GM12878 (cell line): ENCODE results near the gene PHF20.
"Not testable (repeated sequence)": the region's sequence is repeated elsewhere in the genome, so short reads cannot be mapped to it uniquely, and the experiment has no call there.

Experiments used
- BHLHE40 ChIP-seq, 2 experiments: fragments of 450-650 bp in 1 of 2; IDR thresholded peaks; 2 replicates each; pipeline ENCODE4 v1.6.1; 2011 to 2017; ENCODE audit warnings: low read depth in 2 of 2, borderline replicate concordance in 1 of 2, improper control_type of control experiment in 1 of 2, low read length in 1 of 2, mild to moderate bottlenecking in 1 of 2
- ESRRA ChIP-seq: IDR thresholded peaks from 2 replicates; pipeline ENCODE4 v1.6.1; 2012; ENCODE audit warnings: mild to moderate bottlenecking, low read length, improper control_type of control experiment
- MEF2A ChIP-seq: IDR thresholded peaks from 2 replicates; pipeline ENCODE4 v1.6.1; 2011; ENCODE audit warnings: low read depth, mild to moderate bottlenecking, low read length, moderate library complexity; ENCODE audit not compliant: insufficient read depth
- POLR2A ChIP-seq: IDR thresholded peaks from 2 replicates; pipeline ENCODE4 v1.6.1; 2011; ENCODE audit warnings: low read depth, mild to moderate bottlenecking, low read length
- POLR2AphosphoS5 ChIP-seq: IDR thresholded peaks from 2 replicates; pipeline ENCODE4 v1.6.1; 2011; ENCODE audit warnings: mild to moderate bottlenecking, low read length, inconsistent platforms
- TF ChIP-seq, protein P1 (sequence below), 3 experiments: IDR thresholded peaks in 2 of 3; conservative IDR thresholded peaks in 1 of 3; 2 replicates each; pipeline ENCODE4 v1.5.1; 2011; ENCODE audit warnings: low read depth in 3 of 3, low read length in 3 of 3, mild to moderate bottlenecking in 3 of 3, control low read depth in 2 of 3, moderate library complexity in 2 of 3, inconsistent platforms in 1 of 3, mixed read lengths in 1 of 3; ENCODE audit not compliant: control insufficient read depth in 2 of 3, insufficient read depth in 1 of 3; ENCODE audit errors: extremely low read depth in 1 of 3

DNA sequence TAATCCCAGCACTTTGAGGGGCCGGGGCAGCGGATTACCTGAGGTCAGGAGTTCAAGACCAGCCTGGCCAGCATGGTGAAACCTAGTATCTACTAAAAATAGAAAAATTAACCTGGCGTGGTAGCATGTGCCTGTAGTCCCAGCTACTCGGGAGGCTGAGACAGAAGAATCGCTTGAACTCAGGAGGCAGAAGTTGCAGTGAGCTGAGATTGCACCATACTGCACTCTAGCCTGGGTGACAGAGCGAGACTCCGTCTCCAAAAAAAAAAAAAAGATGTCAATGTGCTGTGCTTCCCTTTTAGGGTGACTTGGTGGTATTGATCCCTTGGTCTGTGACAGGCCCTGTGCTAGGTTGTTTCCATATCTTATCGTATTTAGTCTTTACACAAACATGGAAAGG lies 79.8 kb downstream of the PHF20 start:
- TF ChIP-seq MEF2A; ESRRA; POLR2AphosphoS5; POLR2A; BHLHE40 (IDR thresholded peaks at IDR 0.05; ENCODE audit: borderline replicate concordance in 1 of 2, low read depth in 2 of 2, low read length in 1 of 2): not testable (repeated sequence)
- TF ChIP-seq, protein P1, sequence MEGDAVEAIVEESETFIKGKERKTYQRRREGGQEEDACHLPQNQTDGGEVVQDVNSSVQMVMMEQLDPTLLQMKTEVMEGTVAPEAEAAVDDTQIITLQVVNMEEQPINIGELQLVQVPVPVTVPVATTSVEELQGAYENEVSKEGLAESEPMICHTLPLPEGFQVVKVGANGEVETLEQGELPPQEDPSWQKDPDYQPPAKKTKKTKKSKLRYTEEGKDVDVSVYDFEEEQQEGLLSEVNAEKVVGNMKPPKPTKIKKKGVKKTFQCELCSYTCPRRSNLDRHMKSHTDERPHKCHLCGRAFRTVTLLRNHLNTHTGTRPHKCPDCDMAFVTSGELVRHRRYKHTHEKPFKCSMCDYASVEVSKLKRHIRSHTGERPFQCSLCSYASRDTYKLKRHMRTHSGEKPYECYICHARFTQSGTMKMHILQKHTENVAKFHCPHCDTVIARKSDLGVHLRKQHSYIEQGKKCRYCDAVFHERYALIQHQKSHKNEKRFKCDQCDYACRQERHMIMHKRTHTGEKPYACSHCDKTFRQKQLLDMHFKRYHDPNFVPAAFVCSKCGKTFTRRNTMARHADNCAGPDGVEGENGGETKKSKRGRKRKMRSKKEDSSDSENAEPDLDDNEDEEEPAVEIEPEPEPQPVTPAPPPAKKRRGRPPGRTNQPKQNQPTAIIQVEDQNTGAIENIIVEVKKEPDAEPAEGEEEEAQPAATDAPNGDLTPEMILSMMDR (IDR thresholded peaks at IDR 0.05 in 2 of 3, conservative IDR thresholded peaks at IDR 0.05 in 1 of 3; ENCODE audit: control insufficient read depth in 2 of 3, extremely low read depth in 1 of 3, insufficient read depth in 1 of 3, low read depth in 3 of 3, low read length in 3 of 3): not testable (repeated sequence)
